BLaER1 (cell line): Measurements from ENCODE around the gene CENPE.
A peak's percentile ranks its signal among the peaks of the same experiment; 100 is the strongest.
"Not testable (repeated sequence)": the region's sequence is repeated elsewhere in the genome, so short reads cannot be mapped to it uniquely, and the experiment has no call there.

Experiments used
- H3K27ac ChIP-seq: shearing (Covaris generic); formaldehyde crosslinking; 2 replicates; pipeline ENCODE4 v1.8.1; 2022
- H3K27me3 ChIP-seq: shearing (Covaris generic); formaldehyde crosslinking; 2 replicates; pipeline ENCODE4 v1.8.1; 2022
- H3K36me3 ChIP-seq: shearing (Covaris generic); formaldehyde crosslinking; 2 replicates; pipeline ENCODE4 v1.8.1; 2022
- H3K4me1 ChIP-seq: shearing (Covaris generic); formaldehyde crosslinking; 2 replicates; pipeline ENCODE4 v1.8.1; 2022
- H3K4me2 ChIP-seq: shearing (Covaris generic); formaldehyde crosslinking; 2 replicates; pipeline ENCODE4 v1.8.1; 2022
- H3K4me3 ChIP-seq: shearing (Covaris generic); formaldehyde crosslinking; 2 replicates; pipeline ENCODE4 v1.8.1; 2022
- H3K9ac ChIP-seq: shearing (Covaris generic); formaldehyde crosslinking; 2 replicates; pipeline ENCODE4 v1.8.1; 2022
- H3K9me3 ChIP-seq: shearing (Covaris generic); formaldehyde crosslinking; 2 replicates; pipeline ENCODE4 v1.8.1; 2022
- H4K20me1 ChIP-seq: shearing (Covaris generic); formaldehyde crosslinking; 2 replicates; pipeline ENCODE4 v1.8.1; 2022
- Cebpa-rat ChIP-seq: shearing (Covaris generic); IDR thresholded peaks from 2 replicates; pipeline ENCODE4 v1.8.1; 2022

The CENPE gene

GRCh38 chr4:103198111-103198765 is at the start of gene CENPE:
Gene CENPE (minus strand): TSS chr4:103198343. CDS start chr4:103198319, 24 bp downstream.
- peak within 1 kb of the TSS; percentile 82 for H3K4me2 ChIP-seq

GRCh38 chr4:103244251-103244650 is 46.1 kb upstream of the CENPE start:
- H3K27me3 ChIP-seq = no peaks in the 10 kb centered on the region
- H3K36me3 ChIP-seq = no peaks in the 10 kb centered on the region
- no peaks in the 10 kb centered on the region; the same call in 1 of the 2 replicates for H3K9me3 ChIP-seq
- H4K20me1 ChIP-seq = no peaks in the 10 kb centered on the region
- H3K4me1 ChIP-seq = no peaks in the 10 kb centered on the region
- no peak overlapping the region for H3K9ac ChIP-seq
- H3K27ac ChIP-seq = no peak overlapping the region
- TF ChIP-seq Cebpa-rat = no peak
- no peak overlapping the region for H3K4me3 ChIP-seq
- H3K4me2 ChIP-seq = no peak overlapping the region

More at GRCh38 chr4:103198111-103198765, at the start of gene CENPE:
- Histone ChIP-seq H3K27ac (peak within 1 kb of the TSS; percentile 90), H3K9me3 (no peaks in the 10 kb centered on the region), H3K27me3 (no peaks in the 10 kb centered on the region), H3K9ac (peak within 1 kb of the TSS; percentile 90), H3K4me1 (peaks cover 23% of the 10 kb centered on the region), H3K4me3 (peak within 1 kb of the TSS; percentile 87), H4K20me1 (no peaks in the 10 kb centered on the region), H3K36me3 (peaks cover 27% of the 10 kb centered on the region)
- TF ChIP-seq Cebpa-rat = no peak

GRCh38 chr4:103230938-103231337 is 32.8 kb upstream of the CENPE start:
- H3K27ac ChIP-seq, H3K4me1 ChIP-seq, H3K9me3 ChIP-seq, H3K36me3 ChIP-seq, H3K4me2 ChIP-seq, H4K20me1 ChIP-seq, H3K27me3 ChIP-seq, H3K9ac ChIP-seq, H3K4me3 ChIP-seq: not testable (repeated sequence)

GRCh38 chr4:103223556-103223955 is 25.4 kb upstream of the CENPE start:
- not testable (repeated sequence) for H3K36me3 ChIP-seq, H3K9ac ChIP-seq, H3K9me3 ChIP-seq, H4K20me1 ChIP-seq, H3K4me1 ChIP-seq, H3K4me2 ChIP-seq, H3K4me3 ChIP-seq, H3K27ac ChIP-seq, H3K27me3 ChIP-seq

- Histone ChIP-seq H3K4me2 (no peak overlapping the region), H4K20me1 (no peaks in the 10 kb centered on the region), H3K4me1 (no peaks in the 10 kb centered on the region), H3K9me3 (no peaks in the 10 kb centered on the region), H3K36me3 (no peaks in the 10 kb centered on the region), H3K9ac (no peak overlapping the region), H3K27me3 (no peaks in the 10 kb centered on the region), H3K27ac (no peak overlapping the region), H3K4me3 (no peak overlapping the region)
- no peak for TF ChIP-seq Cebpa-rat
These were observed 9.5 kb upstream of the CENPE start for GRCh38 chr4:103207673-103208072.

- no peaks in the 10 kb centered on the region for H3K9me3 ChIP-seq
- H3K27ac ChIP-seq = no peak overlapping the region
- TF ChIP-seq Cebpa-rat = no peak
- H3K4me3 ChIP-seq = no peak overlapping the region
- no peaks in the 10 kb centered on the region for H3K27me3 ChIP-seq
- H3K36me3 ChIP-seq = no peaks in the 10 kb centered on the region
- no peak overlapping the region for H3K9ac ChIP-seq
- 0 out of 2 replicates have a peak, but pooled peaks cover under 1% of the 10 kb centered on the region for H3K4me1 ChIP-seq
- H3K4me2 ChIP-seq = no peak overlapping the region
- no peaks in the 10 kb centered on the region for H4K20me1 ChIP-seq
These were observed 6.0 kb upstream of the CENPE start for GRCh38 chr4:103204111-103204510.

GRCh38 chr4:103201724-103202123 is 3.6 kb upstream of the CENPE start:
- no peaks in the 10 kb centered on the region for H3K36me3 ChIP-seq
- no peak overlapping the region for H3K9ac ChIP-seq
- no peaks in the 10 kb centered on the region for H4K20me1 ChIP-seq
- H3K9me3 ChIP-seq = no peaks in the 10 kb centered on the region
- no peak overlapping the region for H3K27ac ChIP-seq
- peaks cover 14% of the 10 kb centered on the region for H3K4me1 ChIP-seq
- H3K27me3 ChIP-seq = no peaks in the 10 kb centered on the region
- no peak overlapping the region for H3K4me3 ChIP-seq
- no peak overlapping the region for H3K4me2 ChIP-seq
- no peak for TF ChIP-seq Cebpa-rat

- Histone ChIP-seq H3K27me3 (no peaks in the 10 kb centered on the region), H3K27ac (no peak overlapping the region), H4K20me1 (no peaks in the 10 kb centered on the region), H3K9me3 (no peaks in the 10 kb centered on the region), H3K4me2 (no peak overlapping the region), H3K9ac (no peak overlapping the region), H3K4me1 (peaks cover 19% of the 10 kb centered on the region), H3K36me3 (no peaks in the 10 kb centered on the region), H3K4me3 (no peak overlapping the region)
- no peak for TF ChIP-seq Cebpa-rat
These were observed 3.1 kb upstream of the CENPE start for GRCh38 chr4:103201253-103201652.

- Histone ChIP-seq H3K9me3 (no peaks in the 10 kb centered on the region), H3K36me3 (peaks cover 20% of the 10 kb centered on the region), H3K9ac (peak overlapping the region; percentile 90), H3K4me2 (peak overlapping the region; percentile 82), H3K4me1 (peaks cover 23% of the 10 kb centered on the region), H3K4me3 (peak overlapping the region; percentile 87), H4K20me1 (no peaks in the 10 kb centered on the region), H3K27ac (no peak overlapping the region), H3K27me3 (no peaks in the 10 kb centered on the region)
- TF ChIP-seq Cebpa-rat = no peak
These were observed 866 bp upstream of the CENPE start for GRCh38 chr4:103199009-103199408.

GRCh38 chr4:103197765-103198110 is 405 bp downstream of the CENPE start:
- peak overlapping the region; percentile 87 for H3K4me3 ChIP-seq
- no peaks in the 10 kb centered on the region for H3K27me3 ChIP-seq
- peaks cover 31% of the 10 kb centered on the region for H3K36me3 ChIP-seq
- peaks cover 23% of the 10 kb centered on the region for H3K4me1 ChIP-seq
- peak overlapping the region; percentile 90 for H3K27ac ChIP-seq
- no peaks in the 10 kb centered on the region for H4K20me1 ChIP-seq
- peak overlapping the region; percentile 82 for H3K4me2 ChIP-seq
- no peaks in the 10 kb centered on the region for H3K9me3 ChIP-seq
- TF ChIP-seq Cebpa-rat = no peak
- peak overlapping the region; percentile 90 for H3K9ac ChIP-seq

GRCh38 chr4:103193457-103193856 is 4.7 kb downstream of the CENPE start:
- H3K27me3 ChIP-seq = no peaks in the 10 kb centered on the region
- no peak overlapping the region for H3K27ac ChIP-seq
- no peak for TF ChIP-seq Cebpa-rat
- H3K36me3 ChIP-seq = peaks cover 53% of the 10 kb centered on the region
- peaks cover 9% of the 10 kb centered on the region for H3K9me3 ChIP-seq
- H3K9ac ChIP-seq = no peak overlapping the region
- H3K4me1 ChIP-seq = peaks cover 19% of the 10 kb centered on the region
- H3K4me2 ChIP-seq = no peak overlapping the region
- H3K4me3 ChIP-seq = no peak overlapping the region
- H4K20me1 ChIP-seq = no peaks in the 10 kb centered on the region
